HG03432 (cell line): Measurements from ENCODE around the gene C5orf52.
"Not testable (repeated sequence)": the region's sequence is repeated elsewhere in the genome, so short reads cannot be mapped to it uniquely, and the experiment has no call there.

Experiments used
- ATAC-seq: cut with Tn5 transposase; IDR thresholded peaks from one replicate; pipeline ENCODE4 v1.9.1; 2021; ENCODE audit warnings: mild to moderate bottlenecking, moderate library complexity; ENCODE audit not compliant: unreplicated experiment

The C5orf52 gene

GRCh38 chr5:157674351-157674750 lies 3.0 kb downstream of the C5orf52 start:
- ATAC-seq, result not testable (repeated sequence)

- ATAC-seq, result no peak
Measured at GRCh38 chr5:157677931-157678330, 6.6 kb downstream of the C5orf52 start.

GRCh38 chr5:157679801-157680200 lies 8.5 kb downstream of the C5orf52 start:
- no peak for ATAC-seq

GRCh38 chr5:157680239-157680638 lies 8.9 kb downstream of the C5orf52 start:
- no peak for ATAC-seq

- ATAC-seq, result no peak
Measured at GRCh38 chr5:157681048-157681447, 9.7 kb downstream of the C5orf52 start.

- ATAC-seq, result no peak
Measured at GRCh38 chr5:157682257-157682656, 10.9 kb downstream of the C5orf52 start.

- ATAC-seq, result not testable (repeated sequence)
Measured at GRCh38 chr5:157686276-157687197, 15.2 kb downstream of the C5orf52 start.

GRCh38 chr5:157687198-157687554 lies 15.8 kb downstream of the C5orf52 start:
- ATAC-seq, result no peak

- ATAC-seq, result no peak
Measured at GRCh38 chr5:157689942-157690689, 18.8 kb downstream of the C5orf52 start.

- ATAC-seq, result no peak
Measured at GRCh38 chr5:157690690-157691433, 19.5 kb downstream of the C5orf52 start.

- not testable (repeated sequence) for ATAC-seq
Measured at GRCh38 chr5:157693816-157694215, 22.5 kb downstream of the C5orf52 start.

GRCh38 chr5:157696154-157696553 lies 24.8 kb downstream of the C5orf52 start:
- ATAC-seq, result not testable (repeated sequence)

- not testable (repeated sequence) for ATAC-seq
Measured at GRCh38 chr5:157698674-157699073, 27.3 kb downstream of the C5orf52 start.

GRCh38 chr5:157703736-157704135 lies 32.4 kb downstream of the C5orf52 start:
- ATAC-seq, result no peak

- no peak for ATAC-seq
Measured at GRCh38 chr5:157708866-157709265, 37.5 kb downstream of the C5orf52 start.

- no peak for ATAC-seq
Measured at GRCh38 chr5:157709346-157709745, 38.0 kb downstream of the C5orf52 start.

- ATAC-seq, result no peak
Measured at GRCh38 chr5:157710431-157710830, 39.1 kb downstream of the C5orf52 start.

- no peak for ATAC-seq
Measured at GRCh38 chr5:157710882-157711281, 39.5 kb downstream of the C5orf52 start.

GRCh38 chr5:157713830-157714595 lies 42.7 kb downstream of the C5orf52 start:
- ATAC-seq, result no peak

- ATAC-seq, result no peak
Measured at GRCh38 chr5:157714596-157714864, 43.2 kb downstream of the C5orf52 start.

GRCh38 chr5:157718519-157718918 lies 47.2 kb downstream of the C5orf52 start:
- peak; percentile 63 for ATAC-seq
